ENCODE results near the gene BAZ1A. TPM values are rescaled to one million over a fixed set of nuclear protein-coding genes. Genes with fewer than 3 reads are reported as not detected.

Gene BAZ1A
- total RNA-seq, 1 experiment from 2014 or later, result 28.2 TPM

- DNase-seq (ENCODE audit: low spot score), result no peak
- ATAC-seq, result no peak
- Mint-ChIP-seq H3K9me3 (no peaks in the 10 kb centered on the region), H3K27me3 (ENCODE audit: low read depth) (no peaks in the 10 kb centered on the region), H3K27ac (peak overlapping the region; percentile 57; the same call in 1 of the 2 replicates), H3K4me1 (no peaks in the 10 kb centered on the region), H3K4me3 (no peak overlapping the region), H3K36me3 (peaks cover 8% of the 10 kb centered on the region)
- TF ChIP-seq CBFB (CRISPR knock-in tag; IDR thresholded peaks at IDR 0.05; ENCODE audit: low read depth), result no peak
- CTCF ChIA-PET, result no interaction called here
- POLR2A ChIA-PET, result no interaction called here
Measured at GRCh38 chr14:34851395-34851794, 23.8 kb downstream of the BAZ1A start.

- CTCF ChIA-PET, result no interaction called here
- peaks cover 6% of the 10 kb centered on the region for H3K4me1 Mint-ChIP-seq
- POLR2A ChIA-PET, result no interaction called here
Measured at GRCh38 chr14:34845869-34846268, 29.3 kb downstream of the BAZ1A start.

More at GRCh38 chr14:34845869-34846268, 29.3 kb downstream of the BAZ1A start:
- peaks cover 3% of the 10 kb centered on the region; the same call in 1 of the 2 replicates for H3K36me3 Mint-ChIP-seq
- no peak overlapping the region for H3K4me3 Mint-ChIP-seq
- no peak overlapping the region for H3K27ac Mint-ChIP-seq
- TF ChIP-seq MYBL2 (CRISPR knock-in tag; IDR thresholded peaks at IDR 0.05) (no peak), ATF6 (CRISPR knock-in tag; IDR thresholded peaks at IDR 0.05) (no peak), IRF1 (CRISPR knock-in tag; IDR thresholded peaks at IDR 0.05) (no peak), JUN (CRISPR knock-in tag; IDR thresholded peaks at IDR 0.05) (no peak), CBFB (CRISPR knock-in tag; IDR thresholded peaks at IDR 0.05; ENCODE audit: low read depth) (no peak), RORB (CRISPR knock-in tag; IDR thresholded peaks at IDR 0.05) (no peak), CTCF (IDR thresholded peaks at IDR 0.05) (no peak), TEAD1 (CRISPR knock-in tag; IDR thresholded peaks at IDR 0.05) (no peak), E2F4 (CRISPR knock-in tag; IDR thresholded peaks at IDR 0.05; ENCODE audit: borderline replicate concordance, low read depth) (no peak), IRF2 (CRISPR knock-in tag; IDR thresholded peaks at IDR 0.05; ENCODE audit: borderline replicate concordance, low read depth) (no peak), GRHL2 (CRISPR knock-in tag; IDR thresholded peaks at IDR 0.05; ENCODE audit: insufficient replicate concordance, severe bottlenecking) (no peak), ZNF219 (CRISPR knock-in tag; IDR thresholded peaks at IDR 0.05; ENCODE audit: borderline replicate concordance) (no peak), ETV6 (CRISPR knock-in tag; IDR thresholded peaks at IDR 0.05) (no peak), FOXP4 (CRISPR knock-in tag; IDR thresholded peaks at IDR 0.05) (no peak)
- no peaks in the 10 kb centered on the region for H3K27me3 Mint-ChIP-seq (ENCODE audit: low read depth)
- no peak for ATAC-seq
- H3K9me3 Mint-ChIP-seq, result no peaks in the 10 kb centered on the region
- no peak for DNase-seq (ENCODE audit: low spot score)

All from WTC11 (cell line).